CD8-positive, alpha-beta memory T cell (primary cell): ENCODE measurements around the gene PARP16. TPM values are rescaled to one million over a fixed set of nuclear protein-coding genes. Genes with fewer than 3 reads are reported as not detected.
A peak's percentile ranks its signal among the peaks of the same experiment; 100 is the strongest.

Experiments
- CTCF ChIA-PET: fragments of 350-600 bp; sonication (Branson Sonifier 250); formaldehyde crosslinking; loops from one replicate; lab custom pipeline; 2021; ENCODE audit warnings: antibody characterized with exemption; lab: Charles Lee
- POLR2A ChIA-PET: fragments of 350-600 bp; sonication (Branson Sonifier 250); formaldehyde crosslinking; loops from one replicate; lab custom pipeline; 2021; ENCODE audit warnings: antibody characterized with exemption; lab: Charles Lee
- DNase-seq, 5 donors: peaks; one replicate each; pipeline versions ENCODE4 v3.0.0 to v3.0.0-alpha.2; 2020 to 2022; ENCODE audit warnings: mixed read lengths in 1 of 5
- H3K27ac ChIP-seq: one replicate; pipeline ENCODE4 v1.7.0; 2013; ENCODE audit warnings: low read depth, mild to moderate bottlenecking, low read length, moderate library complexity
- H3K27me3 ChIP-seq: 2 replicates; pipeline ENCODE4 v1.7.0; 2013; ENCODE audit warnings: low read length, mild to moderate bottlenecking; ENCODE audit not compliant: insufficient read depth, poor library complexity, severe bottlenecking
- H3K36me3 ChIP-seq: 2 replicates; pipeline ENCODE4 v1.7.0; 2013; ENCODE audit warnings: mild to moderate bottlenecking, low read length, moderate library complexity; ENCODE audit not compliant: insufficient read depth
- H3K4me1 ChIP-seq: 2 replicates; pipeline ENCODE4 v1.7.0; 2013; ENCODE audit warnings: mild to moderate bottlenecking, low read length, moderate library complexity; ENCODE audit not compliant: insufficient read depth
- H3K4me3 ChIP-seq: 2 replicates; pipeline ENCODE4 v1.7.0; 2013; ENCODE audit warnings: mild to moderate bottlenecking, low read length
- H3K9me3 ChIP-seq: 2 replicates; pipeline ENCODE4 v1.7.0; 2013; ENCODE audit warnings: mild to moderate bottlenecking, low read length
- H3K27ac Mint-ChIP-seq, 8 donors: one replicate each; pipeline ENCODE4 v1.8.0; 2020 to 2021; ENCODE audit warnings: mixed read lengths in 8 of 8, mild to moderate bottlenecking in 6 of 8, inconsistent platforms in 3 of 8, moderate library complexity in 3 of 8
- H3K27me3 Mint-ChIP-seq, 2 donors: one replicate each; pipeline ENCODE4 v1.8.0; 2020 to 2021; ENCODE audit warnings: mixed read lengths in 2 of 2, mild to moderate bottlenecking in 1 of 2, moderate library complexity in 1 of 2
- H3K36me3 Mint-ChIP-seq, 3 donors: one replicate each; pipeline ENCODE4 v1.8.0; 2020 to 2021; ENCODE audit warnings: mixed read lengths in 3 of 3, inconsistent platforms in 1 of 3, mild to moderate bottlenecking in 1 of 3
- H3K4me1 Mint-ChIP-seq, 3 donors: one replicate each; pipeline ENCODE4 v1.8.0; 2020 to 2021; ENCODE audit warnings: mixed read lengths in 3 of 3, inconsistent platforms in 1 of 3, mild to moderate bottlenecking in 1 of 3
- H3K4me3 Mint-ChIP-seq, 7 donors: one replicate each; pipeline ENCODE4 v1.8.0; 2020 to 2021; ENCODE audit warnings: mixed read lengths in 7 of 7, mild to moderate bottlenecking in 6 of 7, moderate library complexity in 4 of 7, inconsistent platforms in 2 of 7
- H3K9me3 Mint-ChIP-seq, 5 donors: one replicate each; pipeline ENCODE4 v1.8.0; 2020 to 2022; ENCODE audit warnings: mixed read lengths in 5 of 5, mild to moderate bottlenecking in 3 of 5, moderate library complexity in 2 of 5, inconsistent platforms in 1 of 5
- polyA plus RNA-seq: library from polyadenylated mRNA; unstranded; fragments of 300-500 nt; fragmentation: Illumina TruSeq; gene quantifications from one replicate; pipeline ENCODE4 v1.2.3, GENCODE V29; 2021
- total RNA-seq, 2 experiments: library from RNA; stranded (reverse); gene quantifications; one replicate each; pipeline ENCODE4 v1.2.3, GENCODE V29; 2021

The PARP16 gene
- total and polyA plus RNA-seq, 3 experiments from 2014 or later: 14.1 to 30.9 (median 14.7) TPM

- no peaks in the 10 kb centered on the region for H3K27me3 ChIP-seq
- Mint-ChIP-seq H3K36me3 (no peaks in the 10 kb centered on the region), H3K4me1 (no peaks in the 10 kb centered on the region), H3K27me3 (peaks cover 8 to 22% of the 10 kb centered on the region in 2 donors), H3K4me3 (no peak overlapping the region), H3K9me3 (no peaks in the 10 kb centered on the region), H3K27ac (peak overlapping the region in 1 of 8 donors; percentile 36)
- no peak overlapping the region for H3K27ac ChIP-seq
- no peaks in the 10 kb centered on the region for H3K4me1 ChIP-seq
- ChIA-PET CTCF (no interaction called here), POLR2A (no interaction called here)
- H3K9me3 ChIP-seq: no peaks in the 10 kb centered on the region
- H3K36me3 ChIP-seq: no peaks in the 10 kb centered on the region
- DNase-seq: no peak
- H3K4me3 ChIP-seq: no peak overlapping the region
Observed at GRCh38 chr15:65330934-65331645, 44.4 kb upstream of the PARP16 start.

- Mint-ChIP-seq H3K27me3 (peaks cover 7 to 18% of the 10 kb centered on the region in 2 donors), H3K4me1 (no peaks in the 10 kb centered on the region), H3K4me3 (no peak overlapping the region), H3K9me3 (no peaks in the 10 kb centered on the region), H3K27ac (no peak overlapping the region), H3K36me3 (no peaks in the 10 kb centered on the region)
- Histone ChIP-seq H3K27me3 (no peaks in the 10 kb centered on the region), H3K27ac (no peak overlapping the region), H3K36me3 (no peaks in the 10 kb centered on the region), H3K4me3 (no peak overlapping the region), H3K9me3 (no peaks in the 10 kb centered on the region), H3K4me1 (no peaks in the 10 kb centered on the region)
- CTCF ChIA-PET: no interaction called here
- no peak for DNase-seq
- POLR2A ChIA-PET: no interaction called here
Observed at GRCh38 chr15:65329984-65330735, 43.5 kb upstream of the PARP16 start.

GRCh38 chr15:65329288-65329983, 42.8 kb upstream of the PARP16 start:
- Histone ChIP-seq H3K9me3 (no peaks in the 10 kb centered on the region), H3K4me1 (no peaks in the 10 kb centered on the region), H3K36me3 (no peaks in the 10 kb centered on the region), H3K27ac (no peak overlapping the region), H3K4me3 (no peak overlapping the region), H3K27me3 (no peaks in the 10 kb centered on the region)
- ChIA-PET POLR2A (no interaction called here), CTCF (no interaction called here)
- Mint-ChIP-seq H3K36me3 (no peaks in the 10 kb centered on the region), H3K9me3 (no peaks in the 10 kb centered on the region), H3K27ac (no peak overlapping the region), H3K4me3 (no peak overlapping the region), H3K27me3 (peaks cover 7 to 21% of the 10 kb centered on the region in 2 donors), H3K4me1 (no peaks in the 10 kb centered on the region)
- no peak for DNase-seq

- ChIA-PET CTCF (no interaction called here), POLR2A (no interaction called here)
- Mint-ChIP-seq H3K27me3 (peaks cover 9 to 17% of the 10 kb centered on the region in 2 donors), H3K27ac (peak overlapping the region in 1 of 8 donors; percentile 57), H3K36me3 (no peaks in the 10 kb centered on the region), H3K4me3 (no peak overlapping the region), H3K4me1 (no peaks in the 10 kb centered on the region), H3K9me3 (no peaks in the 10 kb centered on the region)
- no peaks in the 10 kb centered on the region for H3K27me3 ChIP-seq
- no peaks in the 10 kb centered on the region for H3K36me3 ChIP-seq
- no peak overlapping the region for H3K27ac ChIP-seq
- no peaks in the 10 kb centered on the region for H3K4me1 ChIP-seq
- no peak for DNase-seq
- no peaks in the 10 kb centered on the region for H3K9me3 ChIP-seq
- H3K4me3 ChIP-seq: no peak overlapping the region
Observed at GRCh38 chr15:65328506-65329287, 42.0 kb upstream of the PARP16 start.

GRCh38 chr15:65327651-65328393, 41.1 kb upstream of the PARP16 start:
- H3K27me3 Mint-ChIP-seq: peaks cover 6 to 19% of the 10 kb centered on the region in 2 donors
- no peak overlapping the region for H3K4me3 Mint-ChIP-seq

GRCh38 chr15:65326818-65327217, 40.1 kb upstream of the PARP16 start:
- no peaks in the 10 kb centered on the region for H3K27me3 ChIP-seq
- CTCF ChIA-PET: interaction anchor here (0.9 to 1.3 kb wide), 2 partner anchors 13 to 59 kb away, joined by 3 to 4 read pairs; no protein-coding TSS in a partner anchor
- no peaks in the 10 kb centered on the region for H3K36me3 Mint-ChIP-seq
- H3K4me3 ChIP-seq: no peak overlapping the region
- H3K36me3 ChIP-seq: no peaks in the 10 kb centered on the region
- no peaks in the 10 kb centered on the region for H3K9me3 Mint-ChIP-seq
- no peak for DNase-seq
- no peak overlapping the region for H3K27ac ChIP-seq
- H3K27me3 Mint-ChIP-seq: peaks cover 4 to 24% of the 10 kb centered on the region in 2 donors
- no peak overlapping the region for H3K27ac Mint-ChIP-seq
- H3K4me1 Mint-ChIP-seq: no peaks in the 10 kb centered on the region
- no peaks in the 10 kb centered on the region for H3K9me3 ChIP-seq
- H3K4me3 Mint-ChIP-seq: no peak overlapping the region
- no peaks in the 10 kb centered on the region for H3K4me1 ChIP-seq
- POLR2A ChIA-PET: no interaction called here

More at GRCh38 chr15:65327651-65328393, 41.1 kb upstream of the PARP16 start:
- H3K4me1 ChIP-seq: no peaks in the 10 kb centered on the region
- H3K9me3 ChIP-seq: no peaks in the 10 kb centered on the region
- POLR2A ChIA-PET: no interaction called here
- no peaks in the 10 kb centered on the region for H3K36me3 ChIP-seq
- CTCF ChIA-PET: interaction anchor here (0.9 to 1.3 kb wide), 2 partner anchors 14 to 58 kb away, joined by 3 to 4 read pairs; no protein-coding TSS in a partner anchor
- Mint-ChIP-seq H3K27ac (peak overlapping the region in 1 of 8 donors; percentile 56), H3K4me1 (no peaks in the 10 kb centered on the region), H3K36me3 (no peaks in the 10 kb centered on the region), H3K9me3 (no peaks in the 10 kb centered on the region)
- H3K4me3 ChIP-seq: no peak overlapping the region
- DNase-seq: no peak
- no peaks in the 10 kb centered on the region for H3K27me3 ChIP-seq
- no peak overlapping the region for H3K27ac ChIP-seq

- ChIA-PET POLR2A (interaction anchor here (0.7 kb wide), 1 partner anchor 83 kb away, joined by 7 read pairs; no protein-coding TSS in a partner anchor), CTCF (no interaction called here)
- H3K4me3 ChIP-seq: no peak overlapping the region
- no peaks in the 10 kb centered on the region for H3K27me3 ChIP-seq
- Mint-ChIP-seq H3K4me3 (no peak overlapping the region), H3K4me1 (no peaks in the 10 kb centered on the region), H3K36me3 (no peaks in the 10 kb centered on the region), H3K27ac (no peak overlapping the region), H3K9me3 (no peaks in the 10 kb centered on the region), H3K27me3 (peaks cover 8 to 28% of the 10 kb centered on the region in 2 donors)
- no peaks in the 10 kb centered on the region for H3K36me3 ChIP-seq
- H3K9me3 ChIP-seq: no peaks in the 10 kb centered on the region
- H3K27ac ChIP-seq: no peak overlapping the region
- no peak for DNase-seq
- H3K4me1 ChIP-seq: no peaks in the 10 kb centered on the region
Observed at GRCh38 chr15:65326117-65326526, 39.4 kb upstream of the PARP16 start.
